Astrocyte of the spinal cord (primary cell): Measurements from ENCODE around the gene ARRDC2.

Experiments
- DNase-seq: peaks from one replicate; pipeline ENCODE4 v3.0.0; 2011; ENCODE audit warnings: low read depth, low spot score
- H3K4me3 ChIP-seq: 2 replicates; pipeline ENCODE4 v1.5.1; 2011; ENCODE audit warnings: low read depth, mild to moderate bottlenecking, low read length, moderate library complexity
- CTCF ChIP-seq: IDR thresholded peaks from 2 replicates; pipeline ENCODE4 v1.5.1; 2012; ENCODE audit warnings: low read depth, mild to moderate bottlenecking, low read length, inconsistent platforms
- in situ Hi-C: cut with HindIII; loops from 2 replicates; pipeline ENCODE4 v1.10.0; 2017; ENCODE audit warnings: low sequenced_read_pairs

ARRDC2 gene

GRCh38 chr19:17988161-17988560, 19.8 kb upstream of the ARRDC2 start:
- H3K4me3 ChIP-seq = no peak overlapping the region
- in situ Hi-C loops = no loop called here

GRCh38 chr19:17989425-17990094, 18.4 kb upstream of the ARRDC2 start:
- no peak for TF ChIP-seq CTCF
- in situ Hi-C loops = no loop called here
- DNase-seq = no peak
- H3K4me3 ChIP-seq = no peak overlapping the region

More at GRCh38 chr19:17988161-17988560, 19.8 kb upstream of the ARRDC2 start:
- no peak for DNase-seq
- TF ChIP-seq CTCF = no peak

- TF ChIP-seq CTCF = no peak
- H3K4me3 ChIP-seq = no peak overlapping the region
- no peak for DNase-seq
- in situ Hi-C loops = no loop called here
Observed at GRCh38 chr19:17993076-17993813, 14.7 kb upstream of the ARRDC2 start.

- TF ChIP-seq CTCF = peak; percentile 95
- no peak overlapping the region for H3K4me3 ChIP-seq
- in situ Hi-C loops = no loop called here
- peak; percentile 56 for DNase-seq
Observed at GRCh38 chr19:17996826-17997316, 11.1 kb upstream of the ARRDC2 start.

- TF ChIP-seq CTCF = peak; percentile 25
- DNase-seq = no peak
- in situ Hi-C loops = no loop called here
- no peak overlapping the region for H3K4me3 ChIP-seq
Observed at GRCh38 chr19:17997969-17998826, 9.8 kb upstream of the ARRDC2 start.

GRCh38 chr19:17998827-17999150, 9.2 kb upstream of the ARRDC2 start:
- no peak for DNase-seq
- no peak for TF ChIP-seq CTCF
- no peak overlapping the region for H3K4me3 ChIP-seq
- in situ Hi-C loops = no loop called here
